Lower lobe of right lung (tissue), 2 donors: ENCODE measurements around the gene GPATCH2L. TPM values are rescaled to one million over a fixed set of nuclear protein-coding genes. Genes with fewer than 3 reads are reported as not detected.

Source experiments
- ATAC-seq, 2 donors: fragments of 200-7000 bp; cut with Tn5 transposase; one replicate each; pipeline ENCODE4 v1.9.1; 2020 to 2022; ENCODE audit warnings: mild to moderate bottlenecking in 2 of 2, moderate library complexity in 2 of 2
- DNase-seq: peaks from one replicate; pipeline ENCODE4 v3.0.0-alpha.2; 2020
- H3K27ac ChIP-seq: fragments of 200-600 bp; one replicate; pipeline ENCODE4 v1.8.0; 2022
- H3K27me3 ChIP-seq: fragments of 200-600 bp; one replicate; pipeline ENCODE4 v1.8.0; 2022; ENCODE audit warnings: low read depth
- H3K36me3 ChIP-seq: fragments of 200-600 bp; one replicate; pipeline ENCODE4 v1.8.0; 2022; ENCODE audit warnings: mild to moderate bottlenecking
- H3K4me1 ChIP-seq: fragments of 200-600 bp; one replicate; pipeline ENCODE4 v1.8.0; 2022
- H3K4me3 ChIP-seq: fragments of 200-600 bp; one replicate; pipeline ENCODE4 v1.8.0; 2022; ENCODE audit warnings: mild to moderate bottlenecking
- H3K9me3 ChIP-seq: fragments of 200-600 bp; one replicate; pipeline ENCODE4 v1.8.0; 2022
- intact Hi-C: fragments of 100-400 bp; cut with DNase I; formaldehyde crosslinking; loops from one replicate; pipeline ENCODE4 v1.11.0; 2022
- total RNA-seq: library from RNA; stranded (reverse); fragmentation: NEBNext Ultra II Directional; extraction: Animal tissue kit (Norgen Biotek cat#: 25700); gene quantifications from one replicate; pipeline ENCODE4 v1.2.1, GENCODE V29; 2021
- TF ChIP-seq, protein P1 (sequence below): fragments of 200-600 bp; IDR thresholded peaks from one replicate; pipeline ENCODE4 v1.8.0; 2022; ENCODE audit warnings: antibody characterized with exemption, mild to moderate bottlenecking
- donor health status: DM: no; HTN: yes; CAD: no; lungs with severe emphysema.

The GPATCH2L gene
- total RNA-seq, 1 donor from 2014 or later, result 50.5 TPM

DNA sequence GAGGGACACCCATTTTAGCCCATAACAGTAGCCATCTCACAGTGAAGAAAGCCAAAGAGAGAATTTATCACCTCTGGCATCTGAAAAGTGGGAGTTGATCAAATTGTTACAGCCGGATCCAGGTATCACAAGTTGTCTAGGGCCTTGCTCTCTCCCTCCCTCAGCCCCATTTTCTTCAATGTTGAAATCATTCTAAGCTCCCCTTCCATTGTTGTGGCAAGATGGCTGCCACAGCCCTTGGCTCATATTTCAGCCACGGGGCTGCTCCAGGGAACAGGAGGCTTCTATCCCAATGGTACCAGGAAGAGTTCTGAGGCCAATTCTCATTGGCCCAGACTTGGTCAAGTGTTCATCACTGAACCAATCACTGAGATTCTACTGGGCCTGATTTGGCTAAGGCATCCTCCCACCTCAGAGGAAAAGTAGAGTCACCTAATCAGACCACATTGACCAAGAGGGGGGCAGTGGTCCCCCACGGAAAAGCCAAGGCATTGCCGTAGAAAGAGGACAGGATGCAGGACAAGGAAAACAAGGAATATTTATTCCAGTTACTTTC, 106.2 kb downstream of the GPATCH2L start:
- DNase-seq (no peak), ATAC-seq (no peak)
- Histone ChIP-seq H3K27me3 (no peaks in the 10 kb centered on the region), H3K4me1 (no peaks in the 10 kb centered on the region), H3K4me3 (no peak overlapping the region), H3K27ac (no peak overlapping the region), H3K9me3 (no peaks in the 10 kb centered on the region), H3K36me3 (no peaks in the 10 kb centered on the region)
- TF ChIP-seq, protein P1, sequence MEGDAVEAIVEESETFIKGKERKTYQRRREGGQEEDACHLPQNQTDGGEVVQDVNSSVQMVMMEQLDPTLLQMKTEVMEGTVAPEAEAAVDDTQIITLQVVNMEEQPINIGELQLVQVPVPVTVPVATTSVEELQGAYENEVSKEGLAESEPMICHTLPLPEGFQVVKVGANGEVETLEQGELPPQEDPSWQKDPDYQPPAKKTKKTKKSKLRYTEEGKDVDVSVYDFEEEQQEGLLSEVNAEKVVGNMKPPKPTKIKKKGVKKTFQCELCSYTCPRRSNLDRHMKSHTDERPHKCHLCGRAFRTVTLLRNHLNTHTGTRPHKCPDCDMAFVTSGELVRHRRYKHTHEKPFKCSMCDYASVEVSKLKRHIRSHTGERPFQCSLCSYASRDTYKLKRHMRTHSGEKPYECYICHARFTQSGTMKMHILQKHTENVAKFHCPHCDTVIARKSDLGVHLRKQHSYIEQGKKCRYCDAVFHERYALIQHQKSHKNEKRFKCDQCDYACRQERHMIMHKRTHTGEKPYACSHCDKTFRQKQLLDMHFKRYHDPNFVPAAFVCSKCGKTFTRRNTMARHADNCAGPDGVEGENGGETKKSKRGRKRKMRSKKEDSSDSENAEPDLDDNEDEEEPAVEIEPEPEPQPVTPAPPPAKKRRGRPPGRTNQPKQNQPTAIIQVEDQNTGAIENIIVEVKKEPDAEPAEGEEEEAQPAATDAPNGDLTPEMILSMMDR, result no peak
- intact Hi-C loops, result no loop called here

DNA sequence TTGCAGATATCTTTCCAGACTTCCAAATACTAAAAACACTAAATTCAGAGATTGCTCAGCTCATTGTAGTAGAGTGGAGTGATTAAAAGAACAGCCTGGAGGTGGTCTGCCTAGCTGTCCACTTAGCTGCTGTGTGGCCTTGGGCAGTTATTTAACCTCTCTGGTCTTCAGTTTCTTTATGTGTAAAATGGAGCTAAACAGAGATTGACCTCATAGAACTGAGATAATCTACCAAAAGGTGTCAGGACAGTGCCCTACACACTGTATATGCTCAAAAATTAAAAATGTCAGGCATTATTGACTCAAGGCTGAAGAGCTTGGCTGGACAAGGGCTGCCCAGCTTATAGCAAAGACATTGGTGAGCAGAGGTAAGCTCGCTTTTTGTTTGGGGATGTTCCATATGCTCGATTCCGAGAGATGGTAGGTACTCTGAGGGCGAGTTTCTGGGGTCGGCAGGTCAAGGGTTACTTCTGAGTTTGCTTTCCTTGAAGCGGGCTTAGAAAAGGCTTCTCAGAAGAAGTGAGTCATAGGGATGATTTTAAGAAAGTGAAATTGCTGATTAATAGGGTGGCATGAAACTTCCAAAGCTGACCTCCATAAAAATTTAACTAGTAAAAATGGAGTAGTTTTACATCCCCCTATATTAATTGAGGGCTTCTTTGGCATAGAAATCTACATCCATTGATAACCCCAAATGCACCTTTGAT, 107.5 kb downstream of the GPATCH2L start:
- Histone ChIP-seq H3K4me3 (no peak overlapping the region), H3K4me1 (no peaks in the 10 kb centered on the region), H3K9me3 (no peaks in the 10 kb centered on the region), H3K27ac (no peak overlapping the region), H3K27me3 (no peaks in the 10 kb centered on the region), H3K36me3 (no peaks in the 10 kb centered on the region)
- intact Hi-C loops, result no loop called here
- ATAC-seq, result no peak
- TF ChIP-seq, protein P1, result no peak
- no peak for DNase-seq

DNA sequence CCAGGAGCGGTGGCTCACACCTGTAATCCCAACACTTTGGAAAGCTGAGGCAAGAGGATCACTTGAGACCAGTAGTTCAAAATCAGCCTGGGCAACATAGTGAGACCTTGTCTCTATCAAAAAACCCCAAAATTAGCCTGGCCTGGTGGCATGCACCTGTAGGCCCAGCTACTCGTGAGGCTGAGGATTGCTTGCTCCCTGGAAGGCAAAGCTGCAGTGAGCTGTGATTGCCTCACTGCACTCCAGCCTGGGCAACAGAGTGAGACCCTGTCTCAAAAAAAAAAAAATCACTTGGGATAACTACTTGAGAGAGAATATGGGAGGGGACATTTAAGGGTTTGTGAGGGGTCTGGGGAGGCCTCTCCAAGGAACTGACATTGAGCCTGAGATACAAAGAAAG, 109.0 kb downstream of the GPATCH2L start:
- no peak for ATAC-seq
- Histone ChIP-seq H3K4me1 (no peaks in the 10 kb centered on the region), H3K36me3 (no peaks in the 10 kb centered on the region), H3K9me3 (no peaks in the 10 kb centered on the region), H3K4me3 (no peak overlapping the region), H3K27ac (no peak overlapping the region), H3K27me3 (no peaks in the 10 kb centered on the region)
- intact Hi-C loops, result no loop called here
- no peak for DNase-seq
- TF ChIP-seq, protein P1, result no peak

DNA sequence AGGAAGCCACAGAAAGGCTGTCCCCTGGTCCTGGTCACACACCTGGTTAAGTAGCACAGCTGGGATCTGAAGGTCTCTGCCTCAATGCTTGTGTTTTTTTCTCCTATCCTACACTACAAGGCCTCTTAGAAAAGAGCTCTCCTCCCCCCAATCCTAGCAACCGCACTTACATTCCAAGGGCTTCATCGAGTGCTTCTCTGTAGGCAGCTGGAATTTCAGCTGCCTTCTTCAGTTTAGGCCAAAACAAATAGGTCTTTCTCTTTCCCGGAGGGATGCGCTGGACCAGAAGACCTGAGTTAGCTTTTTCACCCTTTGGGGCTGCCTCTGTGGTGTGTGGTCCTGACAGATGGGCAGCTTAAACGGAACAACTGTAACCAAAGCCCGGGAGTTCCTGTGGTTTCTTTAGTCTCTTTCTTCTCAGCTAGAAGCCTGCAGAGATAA, 109.7 kb downstream of the GPATCH2L start:
- TF ChIP-seq, protein P1, result no peak
- no peak overlapping the region for H3K4me3 ChIP-seq
- intact Hi-C loops, result no loop called here
- no peaks in the 10 kb centered on the region for H3K27me3 ChIP-seq
- DNase-seq (no peak), ATAC-seq (peak in 1 of 2 donors; percentile 57)
- no peaks in the 10 kb centered on the region for H3K9me3 ChIP-seq
- H3K36me3 ChIP-seq, result no peaks in the 10 kb centered on the region
- no peaks in the 10 kb centered on the region for H3K4me1 ChIP-seq
- H3K27ac ChIP-seq, result no peak overlapping the region

DNA sequence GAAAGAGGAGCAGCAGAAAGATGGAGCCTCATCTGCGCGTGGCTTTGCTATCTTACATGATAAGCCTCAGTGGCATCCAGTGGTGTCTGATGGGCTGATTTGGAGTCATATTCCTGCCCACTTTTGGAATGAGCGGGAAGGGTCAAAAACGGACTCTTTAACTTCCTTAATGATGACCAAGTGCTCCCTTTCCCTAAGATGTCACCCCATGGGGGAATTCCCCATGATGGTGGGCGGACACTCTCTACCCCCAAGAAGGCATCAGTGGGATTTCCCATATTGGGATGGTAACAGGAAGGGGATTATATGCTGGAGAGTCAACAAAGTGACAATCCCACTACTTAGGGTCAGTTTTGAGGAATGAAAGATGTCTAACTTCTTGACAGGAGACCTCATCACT, 110.9 kb downstream of the GPATCH2L start:
- Histone ChIP-seq H3K27ac (no peak overlapping the region), H3K36me3 (no peaks in the 10 kb centered on the region), H3K4me3 (no peak overlapping the region), H3K9me3 (no peaks in the 10 kb centered on the region), H3K4me1 (no peaks in the 10 kb centered on the region), H3K27me3 (no peaks in the 10 kb centered on the region)
- intact Hi-C loops, result no loop called here
- ATAC-seq (no peak), DNase-seq (no peak)
- TF ChIP-seq, protein P1, result no peak

Other genes with a start within 250 kb of the GPATCH2L start
- 15.7 TPM for gene TGFB3, start 169.9 kb upstream of the GPATCH2L start, total RNA-seq
- gene IFT43, start 166.2 kb upstream of the GPATCH2L start, total RNA-seq, result 21.9 TPM
- not detected for gene ESRRB, start 224.2 kb downstream of the GPATCH2L start, total RNA-seq